Stimulated activated naive B cell treated with anti-CD40 and anti-IgM and Interleukin-4, amounts not matched to agents 10 μg/mL and 1 μg/mL and 100 μg/mL, for 72 hours (primary cell): ENCODE data around the gene FRAT2.
A peak's percentile ranks its signal among the peaks of the same experiment; 100 is the strongest.
"Not testable (repeated sequence)": the region's sequence is repeated elsewhere in the genome, so short reads cannot be mapped to it uniquely, and the experiment has no call there.

Experiments
- ATAC-seq, 2 donors: fragments of 150-1000 bp; cut with Tn5 transposase; replicated peaks; 2 replicates each; pipeline ENCODE4 v1.10.0; 2021; ENCODE audit warnings: moderate library complexity in 1 of 2
- DNase-seq: peaks from one replicate; pipeline ENCODE4 v3.0.0; 2021
- H3K27ac Mint-ChIP-seq: one replicate; pipeline ENCODE4 v1.8.0; 2022; ENCODE audit warnings: mild to moderate bottlenecking, mixed read lengths
- H3K27me3 Mint-ChIP-seq, 2 donors: one replicate each; pipeline ENCODE4 v1.8.0; 2022; ENCODE audit warnings: mixed read lengths in 2 of 2
- H3K36me3 Mint-ChIP-seq, 2 donors: one replicate each; pipeline ENCODE4 v1.8.0; 2022; ENCODE audit warnings: mixed read lengths in 2 of 2, mild to moderate bottlenecking in 1 of 2
- H3K4me1 Mint-ChIP-seq, 2 donors: one replicate each; pipeline ENCODE4 v1.8.0; 2022; ENCODE audit warnings: mixed read lengths in 2 of 2, mild to moderate bottlenecking in 1 of 2
- H3K4me3 Mint-ChIP-seq, 2 donors: one replicate each; pipeline ENCODE4 v1.8.0; 2022; ENCODE audit warnings: mild to moderate bottlenecking in 2 of 2, mixed read lengths in 2 of 2, moderate library complexity in 1 of 2
- H3K9me3 Mint-ChIP-seq, 2 donors: one replicate each; pipeline ENCODE4 v1.8.0; 2022; ENCODE audit warnings: mixed read lengths in 2 of 2, mild to moderate bottlenecking in 1 of 2

FRAT2 gene

GRCh38 chr10:97363071-97363470 is 28.5 kb upstream of the FRAT2 start:
- H3K4me1 Mint-ChIP-seq: peaks cover 19 to 37% of the 10 kb centered on the region in 2 donors
- H3K36me3 Mint-ChIP-seq: peaks cover 71 to 79% of the 10 kb centered on the region in 2 donors
- H3K4me3 Mint-ChIP-seq: no peak overlapping the region
- H3K27ac Mint-ChIP-seq: peak overlapping the region; percentile 31
- no peak for ATAC-seq
- no peaks in the 10 kb centered on the region for H3K27me3 Mint-ChIP-seq
- H3K9me3 Mint-ChIP-seq: no peaks in the 10 kb centered on the region
- DNase-seq: no peak

- peaks cover 19 to 35% of the 10 kb centered on the region in 2 donors for H3K4me1 Mint-ChIP-seq
- H3K27ac Mint-ChIP-seq: no peak overlapping the region
- H3K9me3 Mint-ChIP-seq: no peaks in the 10 kb centered on the region
- no peak overlapping the region for H3K4me3 Mint-ChIP-seq
- H3K36me3 Mint-ChIP-seq: peaks cover 72 to 76% of the 10 kb centered on the region in 2 donors
- ATAC-seq (no peak), DNase-seq (no peak)
- no peaks in the 10 kb centered on the region for H3K27me3 Mint-ChIP-seq
Observed at GRCh38 chr10:97362310-97363033, 27.9 kb upstream of the FRAT2 start.

GRCh38 chr10:97361537-97361901 is 27.0 kb upstream of the FRAT2 start:
- no peak for ATAC-seq
- peaks cover 69 to 73% of the 10 kb centered on the region in 2 donors for H3K36me3 Mint-ChIP-seq
- H3K9me3 Mint-ChIP-seq: no peaks in the 10 kb centered on the region
- H3K4me3 Mint-ChIP-seq: no peak overlapping the region
- H3K27ac Mint-ChIP-seq: no peak overlapping the region
- peaks cover 14 to 26% of the 10 kb centered on the region in 2 donors for H3K4me1 Mint-ChIP-seq
- no peaks in the 10 kb centered on the region for H3K27me3 Mint-ChIP-seq
- no peak for DNase-seq

- H3K9me3 Mint-ChIP-seq: no peaks in the 10 kb centered on the region
- H3K4me3 Mint-ChIP-seq: no peak overlapping the region
- ATAC-seq (no peak), DNase-seq (no peak)
- no peak overlapping the region for H3K27ac Mint-ChIP-seq
- peaks cover 9 to 25% of the 10 kb centered on the region in 2 donors for H3K4me1 Mint-ChIP-seq
- H3K36me3 Mint-ChIP-seq: peaks cover 68 to 73% of the 10 kb centered on the region in 2 donors
- no peaks in the 10 kb centered on the region for H3K27me3 Mint-ChIP-seq
Observed at GRCh38 chr10:97360705-97361536, 26.4 kb upstream of the FRAT2 start.

- Mint-ChIP-seq H3K27me3 (no peaks in the 10 kb centered on the region), H3K27ac (no peak overlapping the region), H3K36me3 (peaks cover 56 to 59% of the 10 kb centered on the region in 2 donors), H3K4me1 (peaks cover 3 to 11% of the 10 kb centered on the region in 2 donors), H3K9me3 (no peaks in the 10 kb centered on the region), H3K4me3 (no peak overlapping the region)
- ATAC-seq: no peak
- DNase-seq: no peak
Observed at GRCh38 chr10:97358781-97359180, 24.3 kb upstream of the FRAT2 start.

- Mint-ChIP-seq H3K27ac (no peak overlapping the region), H3K27me3 (no peaks in the 10 kb centered on the region), H3K4me3 (no peak overlapping the region), H3K4me1 (peaks cover 3 to 11% of the 10 kb centered on the region in 2 donors), H3K9me3 (no peaks in the 10 kb centered on the region), H3K36me3 (peaks cover 52 to 55% of the 10 kb centered on the region in 2 donors)
- no peak for DNase-seq
- ATAC-seq: no peak
Observed at GRCh38 chr10:97358349-97358748, 23.8 kb upstream of the FRAT2 start.

- no peaks in the 10 kb centered on the region for H3K27me3 Mint-ChIP-seq
- H3K4me3 Mint-ChIP-seq: no peak overlapping the region
- H3K36me3 Mint-ChIP-seq: peaks cover 46 to 50% of the 10 kb centered on the region in 2 donors
- ATAC-seq (no peak), DNase-seq (no peak)
- H3K4me1 Mint-ChIP-seq: peaks cover 3 to 11% of the 10 kb centered on the region in 2 donors
- no peaks in the 10 kb centered on the region for H3K9me3 Mint-ChIP-seq
- H3K27ac Mint-ChIP-seq: no peak overlapping the region
Observed at GRCh38 chr10:97356918-97357317, 22.4 kb upstream of the FRAT2 start.

GRCh38 chr10:97356318-97356914 is 21.9 kb upstream of the FRAT2 start:
- no peaks in the 10 kb centered on the region for H3K9me3 Mint-ChIP-seq
- H3K27me3 Mint-ChIP-seq: no peaks in the 10 kb centered on the region
- no peak overlapping the region for H3K27ac Mint-ChIP-seq
- no peak for DNase-seq
- H3K4me3 Mint-ChIP-seq: no peak overlapping the region
- peaks cover 3 to 11% of the 10 kb centered on the region in 2 donors for H3K4me1 Mint-ChIP-seq
- H3K36me3 Mint-ChIP-seq: peaks cover 46 to 53% of the 10 kb centered on the region in 2 donors
- no peak for ATAC-seq

GRCh38 chr10:97355571-97355975 is 21.0 kb upstream of the FRAT2 start:
- H3K4me3 Mint-ChIP-seq: no peak overlapping the region
- H3K4me1 Mint-ChIP-seq: peaks cover 3 to 11% of the 10 kb centered on the region in 2 donors
- H3K9me3 Mint-ChIP-seq: no peaks in the 10 kb centered on the region
- no peak for DNase-seq
- no peak for ATAC-seq
- peaks cover 40 to 45% of the 10 kb centered on the region in 2 donors for H3K36me3 Mint-ChIP-seq
- no peaks in the 10 kb centered on the region for H3K27me3 Mint-ChIP-seq
- H3K27ac Mint-ChIP-seq: no peak overlapping the region

GRCh38 chr10:97353945-97354344 is 19.4 kb upstream of the FRAT2 start:
- H3K36me3 Mint-ChIP-seq: peaks cover 29 to 40% of the 10 kb centered on the region in 2 donors
- H3K4me3 Mint-ChIP-seq: no peak overlapping the region
- peaks cover 3 to 11% of the 10 kb centered on the region in 2 donors for H3K4me1 Mint-ChIP-seq
- no peaks in the 10 kb centered on the region for H3K9me3 Mint-ChIP-seq
- no peak for DNase-seq
- no peak overlapping the region for H3K27ac Mint-ChIP-seq
- H3K27me3 Mint-ChIP-seq: no peaks in the 10 kb centered on the region
- ATAC-seq: no peak

- Mint-ChIP-seq H3K4me3 (no peak overlapping the region), H3K27ac (no peak overlapping the region), H3K9me3 (no peaks in the 10 kb centered on the region), H3K4me1 (no peaks in the 10 kb centered on the region), H3K36me3 (peaks cover 3 to 26% of the 10 kb centered on the region in 2 donors), H3K27me3 (no peaks in the 10 kb centered on the region)
- DNase-seq (no peak), ATAC-seq (no peak)
Observed at GRCh38 chr10:97349752-97350513, 15.4 kb upstream of the FRAT2 start.

GRCh38 chr10:97347317-97347716 is 12.8 kb upstream of the FRAT2 start:
- Mint-ChIP-seq H3K9me3 (no peaks in the 10 kb centered on the region), H3K4me3 (no peak overlapping the region), H3K27ac (no peak overlapping the region), H3K36me3 (peaks cover 3 to 24% of the 10 kb centered on the region in 2 donors), H3K27me3 (no peaks in the 10 kb centered on the region), H3K4me1 (no peaks in the 10 kb centered on the region)
- ATAC-seq (no peak), DNase-seq (no peak)

GRCh38 chr10:97343664-97344063 is 9.1 kb upstream of the FRAT2 start:
- DNase-seq, H3K27me3 Mint-ChIP-seq, H3K4me3 Mint-ChIP-seq, H3K4me1 Mint-ChIP-seq, ATAC-seq, H3K9me3 Mint-ChIP-seq, H3K36me3 Mint-ChIP-seq, H3K27ac Mint-ChIP-seq: not testable (repeated sequence)

- no peak overlapping the region for H3K4me3 Mint-ChIP-seq
- H3K36me3 Mint-ChIP-seq: peaks cover 0 to 2% of the 10 kb centered on the region in 2 donors
- no peaks in the 10 kb centered on the region for H3K9me3 Mint-ChIP-seq
- no peaks in the 10 kb centered on the region for H3K4me1 Mint-ChIP-seq
- no peak for ATAC-seq
- no peak overlapping the region for H3K27ac Mint-ChIP-seq
- no peak for DNase-seq
- H3K27me3 Mint-ChIP-seq: no peaks in the 10 kb centered on the region
Observed at GRCh38 chr10:97341416-97341815, 6.9 kb upstream of the FRAT2 start.
